Colonic mucosa (tissue), 4 donors: ENCODE data around the gene EIF3D. TPM values are rescaled to one million over a fixed set of nuclear protein-coding genes. Genes with fewer than 3 reads are reported as not detected.

Experiments
- DNase-seq: peaks from one replicate; pipeline ENCODE4 v3.0.0-alpha.2; 2020
- H3K27ac ChIP-seq: fragments of 200-600 bp; one replicate; pipeline ENCODE4 v1.8.0; 2021
- H3K27me3 ChIP-seq: fragments of 200-600 bp; one replicate; pipeline ENCODE4 v1.8.0; 2021
- H3K36me3 ChIP-seq: fragments of 200-600 bp; one replicate; pipeline ENCODE4 v1.8.0; 2021
- H3K4me1 ChIP-seq: fragments of 200-600 bp; one replicate; pipeline ENCODE4 v1.8.0; 2021; ENCODE audit warnings: mild to moderate bottlenecking
- H3K4me3 ChIP-seq: fragments of 200-600 bp; one replicate; pipeline ENCODE4 v1.8.0; 2021
- H3K9ac ChIP-seq, 2 donors: one replicate each; pipeline ENCODE4 v1.7.0; 2013; ENCODE audit warnings: control low read depth in 2 of 2, low read depth in 2 of 2, low read length in 2 of 2
- H3K9me3 ChIP-seq: fragments of 200-600 bp; one replicate; pipeline ENCODE4 v1.8.0; 2021
- CTCF ChIP-seq: fragments of 200-600 bp; IDR thresholded peaks from one replicate; pipeline ENCODE4 v1.8.0; 2022; ENCODE audit warnings: antibody characterized with exemption, mild to moderate bottlenecking
- intact Hi-C: fragments of 100-400 bp; cut with DNase I; formaldehyde crosslinking; loops from one replicate; pipeline ENCODE4 v1.14.1; 2022
- total RNA-seq, 2 donors: library from RNA; stranded (reverse); fragmentation: NEBNext Ultra II Directional in 1 of 2; extraction: Animal tissue kit (Norgen Biotek cat#: 25700) in 1 of 2; gene quantifications; one replicate each; pipeline ENCODE4 v1.2.1, GENCODE V29; 2021
- donor health status: healthy.
- donor health status: DM: no; HTN: no; CAD: no.
- donor health status: DM: no; HTN: no; CAD: no.

Gene EIF3D
- total RNA-seq, 2 donors from 2014 or later, result 148 to 160 TPM

- no peak overlapping the region for H3K27ac ChIP-seq
- DNase-seq, result peak; percentile 64
- no peak overlapping the region for H3K9ac ChIP-seq
- no peak overlapping the region for H3K4me3 ChIP-seq
- TF ChIP-seq CTCF, result peak; percentile 51
- peaks cover 4% of the 10 kb centered on the region for H3K4me1 ChIP-seq
- intact Hi-C loops, result loop anchor here (10.0 kb wide), 1 partner anchor 292 kb away; no protein-coding TSS in a partner anchor
- no peaks in the 10 kb centered on the region for H3K36me3 ChIP-seq
- H3K27me3 ChIP-seq, result no peaks in the 10 kb centered on the region
- no peaks in the 10 kb centered on the region for H3K9me3 ChIP-seq
Observed at GRCh38 chr22:36486619-36487384, 42.2 kb downstream of the EIF3D start.

- intact Hi-C loops, result loop anchor here (10.0 kb wide), 1 partner anchor 287 kb away; no protein-coding TSS in a partner anchor
- no peak for TF ChIP-seq CTCF
- H3K9ac ChIP-seq, result peak within 1 kb of the TSS; percentile 75 to 80
- no peaks in the 10 kb centered on the region for H3K9me3 ChIP-seq
- H3K4me1 ChIP-seq, result peaks cover 10% of the 10 kb centered on the region
- H3K4me3 ChIP-seq, result peak within 1 kb of the TSS; percentile 70
- no peaks in the 10 kb centered on the region for H3K27me3 ChIP-seq
- H3K27ac ChIP-seq, result peak within 1 kb of the TSS; percentile 99
- peak; percentile 97 for DNase-seq
- peaks cover 5% of the 10 kb centered on the region for H3K36me3 ChIP-seq
Observed at GRCh38 chr22:36481393-36482168, 47.4 kb downstream of the EIF3D start, which contains the start of gene TXN2. TSS of gene TXN2 (minus strand) at chr22:36481640. CDS start at chr22:36480837, 803 bp downstream.

- intact Hi-C loops, result loop anchor here (10.0 kb wide), 1 partner anchor 286 kb away; no protein-coding TSS in a partner anchor
- no peak for TF ChIP-seq CTCF
- Histone ChIP-seq H3K9me3 (no peaks in the 10 kb centered on the region), H3K4me3 (peak overlapping the region; percentile 70), H3K4me1 (peaks cover 10% of the 10 kb centered on the region), H3K27me3 (no peaks in the 10 kb centered on the region), H3K27ac (peak overlapping the region; percentile 99), H3K9ac (peak overlapping the region; percentile 75 to 80), H3K36me3 (peaks cover 11% of the 10 kb centered on the region)
- no peak for DNase-seq
Observed at GRCh38 chr22:36480941-36481392, 48.0 kb downstream of the EIF3D start.

GRCh38 chr22:36478966-36479365, 50.0 kb downstream of the EIF3D start:
- no peak overlapping the region for H3K9ac ChIP-seq
- H3K36me3 ChIP-seq, result peaks cover 16% of the 10 kb centered on the region
- H3K9me3 ChIP-seq, result no peaks in the 10 kb centered on the region
- no peak for DNase-seq
- intact Hi-C loops, result no loop called here
- H3K4me1 ChIP-seq, result peaks cover 10% of the 10 kb centered on the region
- H3K27me3 ChIP-seq, result no peaks in the 10 kb centered on the region
- H3K4me3 ChIP-seq, result no peak overlapping the region
- no peak for TF ChIP-seq CTCF
- H3K27ac ChIP-seq, result no peak overlapping the region

GRCh38 chr22:36475341-36475740, 53.6 kb downstream of the EIF3D start:
- intact Hi-C loops, result no loop called here
- peaks cover 16% of the 10 kb centered on the region for H3K36me3 ChIP-seq

More at GRCh38 chr22:36475341-36475740, 53.6 kb downstream of the EIF3D start:
- TF ChIP-seq CTCF, result no peak
- no peak overlapping the region for H3K9ac ChIP-seq
- H3K27ac ChIP-seq, result no peak overlapping the region
- H3K4me3 ChIP-seq, result no peak overlapping the region
- H3K4me1 ChIP-seq, result peaks cover 1% of the 10 kb centered on the region
- H3K9me3 ChIP-seq, result no peaks in the 10 kb centered on the region
- no peaks in the 10 kb centered on the region for H3K27me3 ChIP-seq
- DNase-seq, result no peak
